ENCODE results near the gene GINS1. TPM values are rescaled to one million over a fixed set of nuclear protein-coding genes. Genes with fewer than 3 reads are reported as not detected.

Gene GINS1
- polyA plus RNA-seq, 1 experiment = 2.7 TPM

DNA sequence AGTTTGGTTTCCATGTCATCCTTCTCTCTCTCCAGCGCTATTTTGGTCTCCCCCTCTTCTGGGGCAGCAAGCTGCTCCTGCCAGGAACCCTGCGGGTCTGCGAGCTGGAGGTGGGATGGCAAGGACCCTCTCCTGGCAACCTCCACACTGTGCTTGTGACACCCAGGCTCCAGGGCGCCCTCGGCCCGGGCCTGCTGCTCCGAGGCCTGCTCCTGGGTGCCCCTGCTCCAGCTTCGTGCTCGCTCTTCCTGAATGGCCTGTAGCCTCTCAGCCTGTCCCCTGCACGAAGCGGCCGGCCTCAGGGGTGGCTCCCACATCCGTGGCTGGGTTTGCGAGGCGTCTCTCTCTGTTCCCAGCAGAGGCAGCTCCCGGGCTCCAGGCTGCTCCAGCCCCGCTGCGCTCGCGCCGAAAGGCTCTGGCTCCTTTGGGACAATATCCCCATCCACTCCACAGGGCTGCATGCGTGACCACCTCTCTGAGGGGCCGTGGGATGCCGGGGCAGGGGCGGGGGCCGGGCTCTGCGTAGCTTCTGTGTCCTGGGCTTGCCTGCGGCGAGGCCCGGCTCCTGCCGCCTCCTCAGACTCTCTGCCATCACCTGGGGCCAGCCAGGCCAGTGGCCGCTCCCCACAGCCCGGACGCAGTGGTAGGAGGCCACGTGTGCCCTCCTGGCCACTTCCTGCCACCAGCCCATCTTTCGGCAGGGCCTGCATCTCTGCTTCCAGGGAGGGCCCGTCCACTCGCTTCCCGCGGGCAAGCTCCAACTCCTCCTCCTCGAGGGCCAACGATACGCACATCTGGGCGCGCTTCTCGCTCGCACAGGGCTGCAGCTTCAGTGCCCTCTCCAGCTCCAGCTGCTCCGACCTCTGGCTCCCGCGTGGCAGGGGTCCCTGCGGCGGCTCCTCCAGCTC is 68.9 kb downstream of the GINS1 start:
- no peak for DNase-seq (ENCODE audit: low read depth)
- ChIA-PET POLR2A (no interaction called here), CTCF (no interaction called here)
- TF ChIP-seq CTCF (IDR thresholded peaks at IDR 0.05; ENCODE audit: insufficient read depth, low read depth, low read length) = no peak
- Histone ChIP-seq H3K4me3 (ENCODE audit: low read depth, low read length) (no peak overlapping the region), H3K36me3 (ENCODE audit: control insufficient read depth, insufficient read depth, low read length) (peaks cover 13% of the 10 kb centered on the region), H3K27me3 (ENCODE audit: control insufficient read depth, insufficient read depth, low read length) (no peaks in the 10 kb centered on the region)

DNA sequence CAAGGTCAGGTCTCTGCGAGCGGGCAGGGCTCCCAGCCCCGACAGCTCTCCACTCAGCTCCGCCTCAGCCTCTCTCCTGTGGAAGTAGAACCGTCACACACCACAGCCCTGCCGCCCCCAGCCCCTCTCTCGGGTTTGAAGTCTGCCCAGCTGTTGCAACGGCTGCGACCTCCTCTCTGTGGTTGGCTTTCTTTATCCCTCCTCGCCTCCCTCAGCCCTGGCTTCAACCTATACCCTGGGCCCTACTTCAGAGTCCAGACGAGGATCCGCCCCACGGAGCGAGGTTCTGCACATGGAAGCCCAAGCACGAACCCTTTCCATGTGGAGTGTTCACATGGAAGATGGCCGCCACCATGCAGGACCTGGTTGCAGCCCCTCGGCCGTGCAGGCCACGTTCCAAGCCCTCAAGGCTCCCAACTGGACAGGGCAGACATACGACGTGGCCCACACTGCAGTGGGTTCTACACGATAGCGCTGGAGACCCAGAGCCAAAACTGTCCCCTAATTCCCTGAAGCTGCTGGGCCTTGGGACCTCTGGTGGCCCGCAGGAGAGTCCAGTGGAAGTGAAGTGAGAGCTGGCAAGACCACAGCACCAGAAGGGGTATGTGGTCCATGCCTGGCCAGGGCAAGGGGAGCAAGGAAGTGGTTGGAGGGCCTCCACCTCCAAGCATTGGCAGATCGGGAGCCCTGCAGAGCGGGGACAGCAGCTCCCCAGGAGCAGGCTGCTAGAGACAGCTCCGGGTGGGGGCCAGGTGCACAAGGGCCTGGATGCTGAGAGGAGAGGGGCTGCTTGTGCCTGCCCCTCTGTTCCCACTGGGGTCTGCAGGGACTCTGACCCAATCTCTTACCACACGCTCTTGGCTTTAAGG is 69.8 kb downstream of the GINS1 start:
- ChIA-PET POLR2A (no interaction called here), CTCF (interaction anchor here (0.6 kb wide), 2 partner anchors 30 to 98 kb away, joined by 3 read pairs; no protein-coding TSS in a partner anchor)
- Histone ChIP-seq H3K4me3 (ENCODE audit: low read depth, low read length) (no peak overlapping the region), H3K36me3 (ENCODE audit: control insufficient read depth, insufficient read depth, low read length) (peaks cover 16% of the 10 kb centered on the region), H3K27me3 (ENCODE audit: control insufficient read depth, insufficient read depth, low read length) (no peaks in the 10 kb centered on the region)
- TF ChIP-seq CTCF (IDR thresholded peaks at IDR 0.05; ENCODE audit: insufficient read depth, low read depth, low read length) = no peak
- DNase-seq (ENCODE audit: low read depth) = no peak

DNA sequence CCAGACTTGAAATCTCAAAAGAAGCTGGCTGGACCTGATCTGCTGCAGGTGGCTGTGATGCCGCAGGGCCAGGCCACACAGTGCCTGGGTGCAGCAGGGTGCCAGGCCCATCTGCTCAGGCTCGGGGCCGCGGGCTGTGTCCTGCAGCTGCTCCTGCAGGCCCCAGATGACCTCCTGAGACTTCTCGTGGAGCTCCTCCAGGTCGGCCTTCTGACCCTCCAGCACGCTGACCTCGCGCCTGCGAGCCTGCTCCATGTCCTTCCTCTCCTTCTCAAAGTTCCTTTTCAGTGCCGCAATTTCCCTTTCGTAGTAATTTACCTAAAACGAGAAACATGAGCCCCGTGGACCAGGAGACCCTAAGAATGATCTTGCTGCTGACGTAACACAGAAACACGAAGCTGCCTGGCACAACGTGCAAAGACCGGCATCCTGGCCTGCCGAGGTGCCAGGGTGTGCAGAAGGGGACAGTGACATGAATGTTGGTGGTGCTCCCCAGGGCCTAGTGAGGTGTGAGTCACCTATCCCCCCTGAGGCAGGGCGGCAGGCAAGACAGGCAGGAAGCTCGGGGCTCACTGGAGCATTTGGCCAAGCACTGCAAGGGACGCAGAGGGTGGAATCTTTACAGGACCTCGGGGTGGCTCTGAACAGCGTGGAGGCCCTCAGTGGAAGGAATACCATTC is 71.6 kb downstream of the GINS1 start:
- no peak for TF ChIP-seq CTCF (IDR thresholded peaks at IDR 0.05; ENCODE audit: insufficient read depth, low read depth, low read length)
- Histone ChIP-seq H3K36me3 (ENCODE audit: control insufficient read depth, insufficient read depth, low read length) (peaks cover 18% of the 10 kb centered on the region), H3K27me3 (ENCODE audit: control insufficient read depth, insufficient read depth, low read length) (no peaks in the 10 kb centered on the region), H3K4me3 (ENCODE audit: low read depth, low read length) (no peak overlapping the region)
- DNase-seq (ENCODE audit: low read depth) = no peak
- CTCF ChIA-PET = interaction anchor here (1.0 to 1.9 kb wide), 2 partner anchors 9 to 30 kb away, joined by 3 to 7 read pairs; no protein-coding TSS in a partner anchor
- POLR2A ChIA-PET = no interaction called here

GRCh38 chr20:25479638-25480037 is 72.2 kb downstream of the GINS1 start:
- ChIA-PET CTCF (interaction anchor here (1.0 to 1.9 kb wide), 2 partner anchors 10 to 29 kb away, joined by 3 to 7 read pairs; no protein-coding TSS in a partner anchor), POLR2A (no interaction called here)
- H3K4me3 ChIP-seq (ENCODE audit: low read depth, low read length) = no peak overlapping the region
- no peak for TF ChIP-seq CTCF (IDR thresholded peaks at IDR 0.05; ENCODE audit: insufficient read depth, low read depth, low read length)
- H3K27me3 ChIP-seq (ENCODE audit: control insufficient read depth, insufficient read depth, low read length) = no peaks in the 10 kb centered on the region
- peaks cover 18% of the 10 kb centered on the region for H3K36me3 ChIP-seq (ENCODE audit: control insufficient read depth, insufficient read depth, low read length)
- DNase-seq (ENCODE audit: low read depth) = no peak
